ENCODE data around the gene EOGT.

EOGT gene

GRCh38 chr3:69013253-69014021, at the start of gene EOGT:
TSS of gene EOGT (minus strand) at chr3:69013684. CDS start at chr3:69009846, 3,838 bp downstream.
- DNase-seq, result peak; percentile 88

- DNase-seq, result no peak
Observed at GRCh38 chr3:69059688-69060087, 46.2 kb upstream of the EOGT start.

- no peak for DNase-seq
Observed at GRCh38 chr3:69058947-69059224, 45.4 kb upstream of the EOGT start.

GRCh38 chr3:69058180-69058946, 44.9 kb upstream of the EOGT start:
- no peak for DNase-seq

- no peak for DNase-seq
Observed at GRCh38 chr3:69052472-69052898, 39.0 kb upstream of the EOGT start.

- peak; percentile 99 for DNase-seq
Observed at GRCh38 chr3:69051756-69052471, 38.4 kb upstream of the EOGT start, which contains the start of gene TMF1. TSS of gene TMF1 (minus strand) at chr3:69052333. CDS start at chr3:69052086, 247 bp downstream.

GRCh38 chr3:69048990-69049389, 35.5 kb upstream of the EOGT start:
- no peak for DNase-seq

- no peak for DNase-seq
Observed at GRCh38 chr3:69044608-69045007, 31.1 kb upstream of the EOGT start.

- DNase-seq, result peak; percentile 84
Observed at GRCh38 chr3:69033470-69033869, 20.0 kb upstream of the EOGT start.

GRCh38 chr3:69032737-69033136, 19.3 kb upstream of the EOGT start:
- no peak for DNase-seq

- peak; percentile 71 for DNase-seq
Observed at GRCh38 chr3:69032142-69032541, 18.7 kb upstream of the EOGT start.

- peak; percentile 18 for DNase-seq
Observed at GRCh38 chr3:69031635-69032034, 18.2 kb upstream of the EOGT start.

- DNase-seq, result no peak
Observed at GRCh38 chr3:69020857-69021256, 7.4 kb upstream of the EOGT start.

GRCh38 chr3:69020424-69020823, 6.9 kb upstream of the EOGT start:
- DNase-seq, result no peak

- no peak for DNase-seq
Observed at GRCh38 chr3:69016901-69017300, 3.4 kb upstream of the EOGT start.

GRCh38 chr3:69016102-69016501, 2.6 kb upstream of the EOGT start:
- no peak for DNase-seq

GRCh38 chr3:69014022-69014580, 617 bp upstream of the EOGT start:
- DNase-seq, result no peak

- DNase-seq, result peak; percentile 59
Observed at GRCh38 chr3:69012800-69013252, 658 bp downstream of the EOGT start.

GRCh38 chr3:69012100-69012799, 1.2 kb downstream of the EOGT start:
- DNase-seq, result peak; percentile 45

GRCh38 chr3:69011096-69011730, 2.3 kb downstream of the EOGT start:
- DNase-seq, result peak; percentile 24

GRCh38 chr3:69009559-69010410, 3.7 kb downstream of the EOGT start:
- DNase-seq, result peak; percentile 77
